Panc1 (cell line): ENCODE data around the gene UNC13C. TPM values are rescaled to one million over a fixed set of nuclear protein-coding genes. Genes with fewer than 3 reads are reported as not detected.

Source experiments
- ATAC-seq: fragments of 200-7000 bp; cut with Tn5 transposase; 2 replicates; pipeline ENCODE4 v1.9.1; 2020; ENCODE audit warnings: mild to moderate bottlenecking, moderate library complexity
- BruUV-seq: library from RNA; stranded (reverse); fragments of 400-500 nt; replicated peaks from 2 replicates; lab custom pipeline; 2021; lab: Mats Ljungman, UMichigan
- CTCF ChIA-PET: fragments of 300-600 bp; sonication (Branson Sonifier 250); formaldehyde crosslinking; loops from one replicate; lab custom pipeline; 2022; ENCODE audit warnings: antibody characterized with exemption; lab: Charles Lee
- POLR2A ChIA-PET: fragments of 300-600 bp; sonication (Branson Sonifier 250); formaldehyde crosslinking; loops from one replicate; lab custom pipeline; 2022; ENCODE audit warnings: antibody characterized with exemption; lab: Charles Lee
- DNase-seq: peaks from one replicate; pipeline ENCODE4 v3.0.0-alpha.2; 2010; ENCODE audit warnings: low read depth, low spot score
- H3K27ac ChIP-seq: 2 replicates; pipeline ENCODE4 v1.5.1; 2011; ENCODE audit warnings: mild to moderate bottlenecking, low read length, inconsistent platforms
- H3K27me3 ChIP-seq: fragments of 200-500 bp; sonication (Bioruptor generic); 2 replicates; pipeline ENCODE4 v1.6.0; 2014; ENCODE audit warnings: low read length, inconsistent platforms; ENCODE audit not compliant: control insufficient read depth, insufficient read depth
- H3K36me3 ChIP-seq: fragments of 200-500 bp; sonication (Bioruptor generic); 2 replicates; pipeline ENCODE4 v1.5.1; 2014; ENCODE audit warnings: inconsistent platforms, mild to moderate bottlenecking, low read length, moderate library complexity; ENCODE audit not compliant: control insufficient read depth, insufficient read depth
- H3K4me1 ChIP-seq: 2 replicates; pipeline ENCODE4 v1.5.1; 2011; ENCODE audit warnings: inconsistent platforms, mild to moderate bottlenecking, low read length, moderate library complexity; ENCODE audit not compliant: control insufficient read depth, insufficient read depth
- H3K4me3 ChIP-seq, 2 experiments: 2 replicates each; pipeline ENCODE4 v1.5.1; 2011 to 2012; ENCODE audit warnings: low read depth in 2 of 2, low read length in 2 of 2, mild to moderate bottlenecking in 2 of 2, inconsistent platforms in 1 of 2, moderate library complexity in 1 of 2
- H3K9me3 ChIP-seq: fragments of 200-500 bp; sonication (Bioruptor generic); 2 replicates; pipeline ENCODE4 v1.5.1; 2014; ENCODE audit warnings: low read depth, mild to moderate bottlenecking, inconsistent platforms, low read length, moderate library complexity; ENCODE audit not compliant: control insufficient read depth, insufficient read depth
- CTCF ChIP-seq: fragments of 450-650 bp; IDR thresholded peaks from 2 replicates; pipeline ENCODE4 v1.5.1; 2017; ENCODE audit warnings: mild to moderate bottlenecking
- POLR2AphosphoS5 ChIP-seq: IDR thresholded peaks from 2 replicates; pipeline ENCODE4 v1.6.1; 2012; ENCODE audit warnings: mild to moderate bottlenecking, low read depth, low read length, moderate library complexity
- REST ChIP-seq, 2 experiments: IDR thresholded peaks; 2 replicates each; pipeline ENCODE4 v1.6.1; 2011 to 2012; ENCODE audit warnings: low read depth in 2 of 2, control low read depth in 1 of 2, low read length in 1 of 2, mild to moderate bottlenecking in 1 of 2, moderate library complexity in 1 of 2; ENCODE audit not compliant: insufficient read depth in 1 of 2
- SIN3A ChIP-seq: IDR thresholded peaks from 2 replicates; pipeline ENCODE4 v1.6.1; 2012; ENCODE audit warnings: low read depth, mild to moderate bottlenecking, low read length, moderate library complexity, borderline replicate concordance; ENCODE audit not compliant: insufficient read depth
- TCF7L2 ChIP-seq: IDR thresholded peaks from 2 replicates; pipeline ENCODE4 v1.6.1; 2011; ENCODE audit warnings: mild to moderate bottlenecking, low read depth, low read length, inconsistent platforms
- in situ Hi-C: cut with HindIII; loops from 2 replicates; pipeline ENCODE4 v1.10.0; 2016; ENCODE audit warnings: low sequenced_read_pairs, low pct_unique_long_range_greater_than_20kb
- intact Hi-C: fragments of 100-400 bp; cut with micrococcal nuclease; formaldehyde crosslinking; loops from one replicate; pipeline ENCODE4 v1.10.0; 2022; ENCODE audit not compliant: unreplicated experiment
- total RNA-seq: library from RNA; stranded (reverse); gene quantifications from one replicate; pipeline ENCODE4 v1.2.1, GENCODE V29; 2021; ENCODE audit not compliant: unreplicated experiment

UNC13C gene
- total RNA-seq, 1 experiment from 2014 or later, result not detected

GRCh38 chr15:54528021-54528420 lies 549.8 kb downstream of the UNC13C start:
- DNase-seq (no peak), ATAC-seq (no peak)
- H3K4me3 ChIP-seq, result no peak overlapping the region
- H3K4me1 ChIP-seq, result no peaks in the 10 kb centered on the region
- in situ Hi-C loops, result no loop called here
- no peak overlapping the region for H3K27ac ChIP-seq
- no peaks in the 10 kb centered on the region for H3K9me3 ChIP-seq
- H3K36me3 ChIP-seq, result no peaks in the 10 kb centered on the region
- CTCF ChIA-PET, result no interaction called here
- intact Hi-C loops, result no loop called here
- H3K27me3 ChIP-seq, result no peaks in the 10 kb centered on the region
- no TSS peak for BruUV-seq
- POLR2A ChIA-PET, result no interaction called here
- TF ChIP-seq REST (IDR thresholded peaks at IDR 0.05; ENCODE audit: insufficient read depth in 1 of 2, low read depth in 2 of 2, low read length in 1 of 2), result no peak
- no peak for TF ChIP-seq CTCF
- TF ChIP-seq SIN3A, result no peak
- no peak for TF ChIP-seq TCF7L2
- no peak for TF ChIP-seq POLR2AphosphoS5

- intact Hi-C loops (no loop called here), in situ Hi-C loops (no loop called here)
- BruUV-seq, result no TSS peak
- DNase-seq (no peak), ATAC-seq (no peak)
- no peak overlapping the region for H3K4me3 ChIP-seq
- no peaks in the 10 kb centered on the region for H3K27me3 ChIP-seq
- TF ChIP-seq SIN3A (no peak), REST (IDR thresholded peaks at IDR 0.05; ENCODE audit: insufficient read depth in 1 of 2, low read depth in 2 of 2, low read length in 1 of 2) (no peak), TCF7L2 (no peak), CTCF (no peak), POLR2AphosphoS5 (no peak)
- no peaks in the 10 kb centered on the region for H3K4me1 ChIP-seq
- ChIA-PET CTCF (no interaction called here), POLR2A (no interaction called here)
- H3K36me3 ChIP-seq, result no peaks in the 10 kb centered on the region
- H3K27ac ChIP-seq, result no peak overlapping the region
- no peaks in the 10 kb centered on the region for H3K9me3 ChIP-seq
Observed at GRCh38 chr15:54540721-54541120, 562.5 kb downstream of the UNC13C start.
